Nephron progenitor cell (in vitro differentiated cells): ENCODE measurements around the gene OR2G2.

ENCODE experiments used
- DNase-seq: peaks from one replicate; pipeline ENCODE4 v3.0.0; 2021
- H3K27ac Mint-ChIP-seq: 2 replicates; pipeline ENCODE4 v1.8.0; 2021; ENCODE audit warnings: mild to moderate bottlenecking, moderate library complexity, mixed read lengths
- H3K27me3 Mint-ChIP-seq: 2 replicates; pipeline ENCODE4 v1.8.0; 2021; ENCODE audit warnings: mild to moderate bottlenecking, low read depth, mixed read lengths; ENCODE audit not compliant: poor library complexity
- H3K36me3 Mint-ChIP-seq: 2 replicates; pipeline ENCODE4 v1.8.0; 2021; ENCODE audit warnings: low read depth, mixed read lengths
- H3K4me1 Mint-ChIP-seq: 2 replicates; pipeline ENCODE4 v1.8.0; 2021; ENCODE audit warnings: mixed read lengths
- H3K4me3 Mint-ChIP-seq: 2 replicates; pipeline ENCODE4 v1.8.0; 2021; ENCODE audit warnings: mild to moderate bottlenecking, moderate library complexity, mixed read lengths
- H3K9me3 Mint-ChIP-seq: 2 replicates; pipeline ENCODE4 v1.8.0; 2021; ENCODE audit warnings: mild to moderate bottlenecking, moderate library complexity, mixed read lengths
- CTCF ChIP-seq: fragments of 200-600 bp; sonication (generic); IDR thresholded peaks from 2 replicates; pipeline ENCODE4 v1.5.0; 2021; ENCODE audit warnings: antibody characterized with exemption

OR2G2 gene

DNA sequence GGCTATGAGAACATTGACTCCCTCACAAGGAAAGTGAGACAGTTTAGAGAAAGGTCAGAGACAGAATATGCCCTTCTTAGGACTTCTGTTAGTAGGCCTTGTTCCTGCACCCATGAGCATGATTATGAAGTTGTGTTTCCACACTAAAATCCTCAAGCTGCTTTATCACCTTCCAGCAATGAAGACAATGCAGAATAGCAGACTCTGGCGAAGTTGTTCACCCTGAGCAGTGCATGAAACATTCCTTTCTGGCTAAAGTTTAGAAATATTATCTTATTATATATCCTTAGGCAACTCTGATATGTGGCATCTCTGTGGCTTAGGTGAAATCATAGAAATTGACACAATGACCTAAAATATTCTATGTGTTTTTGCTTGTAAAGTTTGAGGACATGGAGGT is 13.9 kb upstream of the OR2G2 start:
- H3K4me3 Mint-ChIP-seq = no peak overlapping the region
- no peak overlapping the region for H3K27ac Mint-ChIP-seq
- no peak for TF ChIP-seq CTCF
- no peaks in the 10 kb centered on the region for H3K27me3 Mint-ChIP-seq
- DNase-seq = no peak
- no peaks in the 10 kb centered on the region for H3K4me1 Mint-ChIP-seq
- H3K9me3 Mint-ChIP-seq = peaks cover 15% of the 10 kb centered on the region
- no peaks in the 10 kb centered on the region for H3K36me3 Mint-ChIP-seq

DNA sequence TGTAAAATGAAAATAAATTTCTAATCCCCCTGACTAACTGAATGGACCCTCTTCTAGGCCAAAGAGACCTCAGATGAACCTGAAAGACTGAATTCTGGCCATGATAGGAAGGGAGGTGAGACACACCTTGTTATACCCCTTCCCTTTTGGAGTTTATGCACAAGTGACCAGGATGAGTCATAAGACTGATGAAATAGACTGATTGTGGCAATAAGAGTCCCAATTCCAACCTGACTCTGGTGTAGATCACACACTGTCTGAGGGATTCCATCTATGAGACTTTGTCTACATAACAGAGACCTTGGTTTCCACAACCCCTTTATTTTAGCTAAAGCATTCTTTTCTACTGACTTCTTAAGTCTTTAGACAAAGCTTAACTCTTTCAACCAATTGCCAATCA is 13.5 kb upstream of the OR2G2 start:
- H3K9me3 Mint-ChIP-seq = peaks cover 12% of the 10 kb centered on the region
- H3K4me1 Mint-ChIP-seq = no peaks in the 10 kb centered on the region
- no peaks in the 10 kb centered on the region for H3K27me3 Mint-ChIP-seq
- no peak for TF ChIP-seq CTCF
- no peak overlapping the region for H3K4me3 Mint-ChIP-seq
- DNase-seq = no peak
- H3K27ac Mint-ChIP-seq = no peak overlapping the region
- H3K36me3 Mint-ChIP-seq = no peaks in the 10 kb centered on the region

GRCh38 chr1:247576514-247576913 is 11.6 kb upstream of the OR2G2 start:
- H3K27me3 Mint-ChIP-seq = no peaks in the 10 kb centered on the region
- no peak overlapping the region for H3K27ac Mint-ChIP-seq
- no peak overlapping the region for H3K4me3 Mint-ChIP-seq
- DNase-seq = no peak
- H3K9me3 Mint-ChIP-seq = no peaks in the 10 kb centered on the region
- H3K4me1 Mint-ChIP-seq = no peaks in the 10 kb centered on the region
- peak; percentile 34 for TF ChIP-seq CTCF
- no peaks in the 10 kb centered on the region for H3K36me3 Mint-ChIP-seq

DNA sequence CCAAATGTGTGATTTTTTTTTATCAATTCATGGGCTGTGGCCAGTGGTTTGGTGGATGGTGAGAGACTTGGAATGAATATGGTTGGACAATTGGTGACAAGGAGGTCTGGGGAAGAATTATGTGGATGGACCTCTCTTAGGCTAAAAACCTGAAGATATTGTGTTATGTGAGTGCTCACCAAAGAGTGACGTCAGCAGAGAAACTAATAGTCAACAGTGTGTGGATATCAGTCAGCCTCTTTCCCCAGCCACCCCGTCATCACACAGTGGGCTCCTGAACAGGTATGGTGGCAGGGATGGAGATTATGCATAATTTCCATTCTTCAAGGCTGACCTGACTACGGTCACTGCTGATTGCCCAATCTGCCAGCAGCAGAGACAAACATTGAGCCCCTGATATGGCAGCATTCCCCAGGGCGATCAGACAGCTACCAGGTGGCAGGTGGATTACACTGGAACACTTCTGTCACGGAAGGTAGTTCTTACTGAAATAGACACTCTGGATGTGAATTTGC is 9.2 kb upstream of the OR2G2 start:
- no peak overlapping the region for H3K4me3 Mint-ChIP-seq
- no peak for TF ChIP-seq CTCF
- H3K9me3 Mint-ChIP-seq = no peaks in the 10 kb centered on the region
- no peak for DNase-seq
- no peaks in the 10 kb centered on the region for H3K27me3 Mint-ChIP-seq
- H3K4me1 Mint-ChIP-seq = no peaks in the 10 kb centered on the region
- H3K27ac Mint-ChIP-seq = no peak overlapping the region
- H3K36me3 Mint-ChIP-seq = no peaks in the 10 kb centered on the region

- Mint-ChIP-seq H3K9me3 (peaks cover 4% of the 10 kb centered on the region), H3K27me3 (peaks cover 4% of the 10 kb centered on the region), H3K27ac (no peak within 1 kb of the TSS), H3K36me3 (no peaks in the 10 kb centered on the region), H3K4me3 (no peak within 1 kb of the TSS), H3K4me1 (no peaks in the 10 kb centered on the region)
- no peak for DNase-seq
- no peak for TF ChIP-seq CTCF
Measured at GRCh38 chr1:247605286-247605685, 17.1 kb downstream of the OR2G2 start, which contains the start of gene OR2G3. OR2G3 (plus strand) TSS chr1:247605586; CDS start chr1:247605586, 0 bp downstream.

GRCh38 chr1:247613405-247613804 is 25.2 kb downstream of the OR2G2 start:
- peaks cover 9% of the 10 kb centered on the region for H3K9me3 Mint-ChIP-seq
- no peaks in the 10 kb centered on the region for H3K36me3 Mint-ChIP-seq
- no peak overlapping the region for H3K27ac Mint-ChIP-seq
- no peak overlapping the region for H3K4me3 Mint-ChIP-seq
- H3K4me1 Mint-ChIP-seq = no peaks in the 10 kb centered on the region
- H3K27me3 Mint-ChIP-seq = peaks cover 3% of the 10 kb centered on the region
- TF ChIP-seq CTCF = no peak
- no peak for DNase-seq
